B cell (primary cell): ENCODE data around the gene STIM1.

Experiments
- CTCF ChIP-seq: fragments of 200-600 bp; IDR thresholded peaks from one replicate; pipeline ENCODE4 v1.8.0; 2022; ENCODE audit warnings: antibody characterized with exemption, mild to moderate bottlenecking
- EZH2 ChIP-seq: IDR thresholded peaks from 2 replicates; pipeline ENCODE4 v1.6.1; 2012; ENCODE audit warnings: borderline replicate concordance, low read depth, mild to moderate bottlenecking, moderate library complexity, low read length; ENCODE audit not compliant: insufficient read depth, poor library complexity, severe bottlenecking

- TF ChIP-seq CTCF (no peak), EZH2 (no peak)
Observed at GRCh38 chr11:3830730-3831129, 24.7 kb upstream of the STIM1 start.
